HCT116 (cell line): Measurements from ENCODE around the gene SUN3. TPM values are rescaled to one million over a fixed set of nuclear protein-coding genes. Genes with fewer than 3 reads are reported as not detected.
A peak's percentile ranks its signal among the peaks of the same experiment; 100 is the strongest.

Experiments used
- ATAC-seq: fragments of 200-7000 bp; cut with Tn5 transposase; 2 replicates; pipeline ENCODE4 v1.9.1; 2020; ENCODE audit warnings: mild to moderate bottlenecking, moderate library complexity
- BruUV-seq: library from RNA; stranded (reverse); fragments of 400-500 nt; replicated peaks from 2 replicates; lab custom pipeline; 2021; lab: Mats Ljungman, UMichigan
- CTCF ChIA-PET: fragments of 300-600 bp; sonication (Branson Sonifier 250); formaldehyde crosslinking; loops from one replicate; lab custom pipeline; 2021; ENCODE audit warnings: antibody characterized with exemption; lab: Charles Lee
- POLR2A ChIA-PET: fragments of 300-600, 350-600 bp; sonication (Branson Sonifier 250); formaldehyde crosslinking; loops from one replicate; lab custom pipeline; 2021; ENCODE audit warnings: antibody characterized with exemption; lab: Charles Lee
- RAD21 ChIA-PET, 2 experiments: fragments of 300-600 bp; sonication (Branson Sonifier 250); formaldehyde crosslinking; loops; one replicate each; lab custom pipeline; 2023; ENCODE audit warnings: low total read pairs in 2 of 2; ENCODE audit not compliant: uncharacterized antibody in 2 of 2, unreplicated experiment in 2 of 2, low non-redundant PET in 1 of 2; lab: Charles Lee
- DNase-seq: peaks from one replicate; pipeline ENCODE4 v3.0.0-alpha.2; 2010; ENCODE audit warnings: low read depth, low spot score
- H2AFZ ChIP-seq: fragments of 200-600 bp; shearing (Covaris generic), sonication (generic); 2 replicates; pipeline ENCODE4 v1.6.1; 2017; ENCODE audit warnings: low read depth, mixed run types, mixed read lengths, antibody characterized with exemption, low read length; ENCODE audit not compliant: poor library complexity, severe bottlenecking
- H3K27ac ChIP-seq: 2 replicates; pipeline ENCODE4 v1.5.1; 2012; ENCODE audit warnings: low read depth, low read length
- H3K27me3 ChIP-seq: fragments of 200-600 bp; sonication (generic); 2 replicates; pipeline ENCODE4 v1.6.1; 2016; ENCODE audit warnings: mixed run types, low read length, mixed read lengths; ENCODE audit not compliant: insufficient read depth
- H3K36me3 ChIP-seq, 2 experiments: fragments of 200-500 bp in 1 of 2; fragments of 200-600 bp in 1 of 2; sonication (Bioruptor generic) in 1 of 2; sonication (generic) in 1 of 2; 2 replicates each; pipeline versions ENCODE4 v1.5.1 to v1.6.1; 2014 to 2016; ENCODE audit warnings: low read length in 2 of 2, inconsistent platforms in 1 of 2, mixed read lengths in 1 of 2, mixed run types in 1 of 2; ENCODE audit not compliant: insufficient read depth in 2 of 2, control insufficient read depth in 1 of 2
- H3K4me1 ChIP-seq, 2 experiments: fragments of 200-600 bp in 1 of 2; sonication (generic) in 1 of 2; 2 replicates each; pipeline versions ENCODE4 v1.5.1 to v1.6.1; 2012 to 2017; ENCODE audit warnings: low read length in 2 of 2, inconsistent platforms in 1 of 2, mild to moderate bottlenecking in 1 of 2, mixed read lengths in 1 of 2, mixed run types in 1 of 2, moderate library complexity in 1 of 2; ENCODE audit not compliant: insufficient read depth in 2 of 2, control insufficient read depth in 1 of 2
- H3K4me2 ChIP-seq: fragments of 200-600 bp; sonication (generic); 2 replicates; pipeline ENCODE4 v1.6.1; 2017; ENCODE audit warnings: mixed run types, low read length, mixed read lengths
- H3K4me3 ChIP-seq, 2 experiments: fragments of 200-600 bp in 1 of 2; sonication (generic) in 1 of 2; replicated peaks in 1 of 2; 2 replicates each; pipeline ENCODE4 v1.5.1; 2011 to 2016; ENCODE audit warnings: low read length in 2 of 2, control low read depth in 1 of 2, low read depth in 1 of 2, mild to moderate bottlenecking in 1 of 2, mixed read lengths in 1 of 2, mixed run types in 1 of 2
- H3K79me2 ChIP-seq: fragments of 200-600 bp; sonication (generic); 2 replicates; pipeline ENCODE4 v1.6.1; 2017; ENCODE audit warnings: mild to moderate bottlenecking, mixed run types, low read length, moderate library complexity, mixed read lengths; ENCODE audit not compliant: insufficient read depth
- H3K9ac ChIP-seq: fragments of 200-600 bp; sonication (generic); 2 replicates; pipeline ENCODE4 v1.6.1; 2016; ENCODE audit warnings: low read length, mixed read lengths
- H3K9me2 ChIP-seq: fragments of 200-600 bp; sonication (generic), shearing (Covaris generic); 2 replicates; pipeline ENCODE4 v1.6.1; 2017; ENCODE audit warnings: mixed run types, mild to moderate bottlenecking, moderate library complexity; ENCODE audit not compliant: insufficient read depth
- H3K9me3 ChIP-seq, 2 experiments: fragments of 200-500 bp in 1 of 2; fragments of 200-600 bp in 1 of 2; sonication (Bioruptor generic) in 1 of 2; sonication (generic) in 1 of 2; 2 replicates each; pipeline ENCODE4 v1.6.1; 2014 to 2017; ENCODE audit warnings: low read length in 2 of 2, mixed read lengths in 2 of 2, inconsistent platforms in 1 of 2, low read depth in 1 of 2, mild to moderate bottlenecking in 1 of 2, mixed run types in 1 of 2, moderate library complexity in 1 of 2; ENCODE audit not compliant: control insufficient read depth in 1 of 2, insufficient read depth in 1 of 2
- H4K20me1 ChIP-seq: fragments of 200-600 bp; sonication (generic), shearing (Covaris generic); 2 replicates; pipeline ENCODE4 v1.6.1; 2017; ENCODE audit warnings: mixed run types, mild to moderate bottlenecking, moderate library complexity; ENCODE audit not compliant: insufficient read depth
- CEBPB ChIP-seq: IDR thresholded peaks from 2 replicates; pipeline ENCODE4 v1.6.1; 2012; ENCODE audit warnings: low read depth
- EZH2 ChIP-seq: fragments of 200-600 bp; sonication (generic); IDR thresholded peaks from 2 replicates; pipeline ENCODE4 v1.6.1; 2017; ENCODE audit warnings: antibody characterized with exemption, mixed run types
- FOSL1 ChIP-seq: IDR thresholded peaks from 2 replicates; pipeline ENCODE4 v1.6.1; 2012; ENCODE audit warnings: low read depth
- JUND ChIP-seq: IDR thresholded peaks from 2 replicates; pipeline ENCODE4 v1.6.1; 2012
- POLR2A ChIP-seq: IDR thresholded peaks from 2 replicates; pipeline ENCODE4 v1.7.0; 2011; ENCODE audit warnings: borderline replicate concordance; ENCODE audit not compliant: insufficient read depth, insufficient read length; ENCODE audit errors: extremely low read depth
- POLR2AphosphoS5 ChIP-seq: IDR thresholded peaks from 2 replicates; pipeline ENCODE4 v1.6.1; 2011; ENCODE audit warnings: mild to moderate bottlenecking, low read depth, low read length, moderate library complexity
- SIN3A ChIP-seq: IDR thresholded peaks from 2 replicates; pipeline ENCODE4 v1.6.1; 2012; ENCODE audit warnings: low read depth
- SP1 ChIP-seq: IDR thresholded peaks from 2 replicates; pipeline ENCODE4 v1.6.1; 2012; ENCODE audit warnings: low read depth
- SRF ChIP-seq: IDR thresholded peaks from 2 replicates; pipeline ENCODE4 v1.6.1; 2012; ENCODE audit warnings: low read depth
- TCF7L2 ChIP-seq: IDR thresholded peaks from 2 replicates; pipeline ENCODE4 v1.7.0; 2011; ENCODE audit warnings: borderline replicate concordance, inconsistent platforms; ENCODE audit not compliant: insufficient read depth, insufficient read length; ENCODE audit errors: extremely low read depth
- YY1 ChIP-seq: IDR thresholded peaks from 2 replicates; pipeline ENCODE4 v1.6.1; 2011; ENCODE audit warnings: low read length, low read depth, moderate library complexity, mild to moderate bottlenecking; ENCODE audit not compliant: insufficient replicate concordance; ENCODE audit errors: extremely low read depth
- ZNF274 ChIP-seq: fragments of 200-500 bp; sonication (Bioruptor generic); IDR thresholded peaks from 2 replicates; pipeline ENCODE4 v1.6.1; 2014; ENCODE audit warnings: mild to moderate bottlenecking, low read depth, low read length, inconsistent platforms
- intact Hi-C: fragments of 100-400 bp; cut with micrococcal nuclease; formaldehyde crosslinking; loops from 2 replicates; pipeline ENCODE4 v1.10.0; 2022
- total RNA-seq: library from RNA; stranded (reverse); gene quantifications from one replicate; pipeline ENCODE4 v1.2.1, GENCODE V29; 2021; ENCODE audit not compliant: unreplicated experiment
- TF ChIP-seq, protein P1 (sequence below): IDR thresholded peaks from 2 replicates; pipeline ENCODE4 v1.6.1; 2012
- TF ChIP-seq, protein P2 (sequence below), 3 experiments: fragments of 200-600 bp in 1 of 3; sonication (generic) in 1 of 3; IDR thresholded peaks in 2 of 3; conservative IDR thresholded peaks in 1 of 3; 2 replicates each; pipeline ENCODE4 v1.5.1; 2012 to 2017; ENCODE audit warnings: low read depth in 2 of 3, low read length in 2 of 3, antibody characterized with exemption in 1 of 3, borderline replicate concordance in 1 of 3, control low read depth in 1 of 3, mild to moderate bottlenecking in 1 of 3, mixed read lengths in 1 of 3, mixed run types in 1 of 3, moderate library complexity in 1 of 3; ENCODE audit not compliant: insufficient read depth in 1 of 3
- TF ChIP-seq, protein P3 (sequence below): IDR thresholded peaks from 2 replicates; pipeline ENCODE4 v1.6.1; 2012
- TF ChIP-seq, protein P4 (sequence below): IDR thresholded peaks from 2 replicates; pipeline ENCODE4 v1.6.1; 2012; ENCODE audit warnings: low read depth

Gene SUN3
- total RNA-seq, 1 experiment from 2014 or later = 4.5 TPM

DNA sequence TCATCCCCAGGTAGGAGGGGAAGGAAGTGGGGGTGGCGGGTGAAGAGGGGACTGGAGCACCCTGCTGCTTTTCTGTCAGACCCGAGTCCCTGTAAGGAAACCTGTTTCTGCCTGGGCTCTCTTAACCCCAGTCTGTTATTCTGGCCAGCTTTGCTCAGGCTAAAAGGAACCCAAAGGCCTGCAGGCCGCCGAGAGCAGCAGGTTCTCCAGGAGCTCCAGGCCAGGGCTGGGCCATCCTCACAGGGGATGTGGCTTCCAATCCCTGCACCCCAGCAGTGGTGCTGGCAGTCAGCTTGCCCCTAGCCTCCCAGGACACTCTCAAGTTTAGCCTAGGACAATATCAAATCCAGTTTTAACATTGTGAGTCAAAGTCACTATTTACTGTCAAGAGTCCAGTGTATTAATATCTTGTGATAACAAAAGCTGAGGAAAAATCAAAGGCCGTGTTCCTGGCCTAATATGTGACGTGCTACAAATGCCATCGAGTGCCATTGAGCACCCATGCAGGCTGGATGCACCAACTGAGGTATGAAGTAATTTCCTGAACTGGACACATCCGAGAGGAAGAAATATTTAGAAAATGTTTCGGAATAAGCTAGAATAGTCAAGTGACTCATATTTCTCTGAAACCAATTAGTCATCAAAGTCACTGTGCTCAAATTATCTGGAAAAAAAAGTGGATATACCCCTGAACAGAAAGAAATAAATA is 87.6 kb downstream of the SUN3 start:
- CTCF ChIA-PET = no interaction called here
- BruUV-seq = no TSS peak
- Histone ChIP-seq H3K27ac (no peak overlapping the region), H3K9me3 (no peaks in the 10 kb centered on the region), H2AFZ (no peak overlapping the region), H3K9me2 (no peaks in the 10 kb centered on the region), H3K36me3 (no peaks in the 10 kb centered on the region), H3K4me2 (peak overlapping the region; percentile 5; the same call in 1 of the 2 replicates), H3K27me3 (no peaks in the 10 kb centered on the region)
- ATAC-seq = no peak
- RAD21 ChIA-PET = no interaction called here
- TF ChIP-seq, protein P1, sequence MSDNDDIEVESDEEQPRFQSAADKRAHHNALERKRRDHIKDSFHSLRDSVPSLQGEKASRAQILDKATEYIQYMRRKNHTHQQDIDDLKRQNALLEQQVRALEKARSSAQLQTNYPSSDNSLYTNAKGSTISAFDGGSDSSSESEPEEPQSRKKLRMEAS = no peak
- TF ChIP-seq YY1 (no peak), SRF (no peak), FOSL1 (no peak), POLR2A (no peak), SIN3A (no peak), EZH2 (no peak), CEBPB (no peak), TCF7L2 (no peak), ZNF274 (no peak), POLR2AphosphoS5 (no peak), JUND (no peak), SP1 (no peak)
- TF ChIP-seq, protein P2, sequence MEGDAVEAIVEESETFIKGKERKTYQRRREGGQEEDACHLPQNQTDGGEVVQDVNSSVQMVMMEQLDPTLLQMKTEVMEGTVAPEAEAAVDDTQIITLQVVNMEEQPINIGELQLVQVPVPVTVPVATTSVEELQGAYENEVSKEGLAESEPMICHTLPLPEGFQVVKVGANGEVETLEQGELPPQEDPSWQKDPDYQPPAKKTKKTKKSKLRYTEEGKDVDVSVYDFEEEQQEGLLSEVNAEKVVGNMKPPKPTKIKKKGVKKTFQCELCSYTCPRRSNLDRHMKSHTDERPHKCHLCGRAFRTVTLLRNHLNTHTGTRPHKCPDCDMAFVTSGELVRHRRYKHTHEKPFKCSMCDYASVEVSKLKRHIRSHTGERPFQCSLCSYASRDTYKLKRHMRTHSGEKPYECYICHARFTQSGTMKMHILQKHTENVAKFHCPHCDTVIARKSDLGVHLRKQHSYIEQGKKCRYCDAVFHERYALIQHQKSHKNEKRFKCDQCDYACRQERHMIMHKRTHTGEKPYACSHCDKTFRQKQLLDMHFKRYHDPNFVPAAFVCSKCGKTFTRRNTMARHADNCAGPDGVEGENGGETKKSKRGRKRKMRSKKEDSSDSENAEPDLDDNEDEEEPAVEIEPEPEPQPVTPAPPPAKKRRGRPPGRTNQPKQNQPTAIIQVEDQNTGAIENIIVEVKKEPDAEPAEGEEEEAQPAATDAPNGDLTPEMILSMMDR (IDR thresholded peaks at IDR 0.05 in 2 of 3, conservative IDR thresholded peaks at IDR 0.05 in 1 of 3; ENCODE audit: borderline replicate concordance in 1 of 3, insufficient read depth in 1 of 3, low read depth in 2 of 3, low read length in 2 of 3) = no peak
- TF ChIP-seq, protein P3, sequence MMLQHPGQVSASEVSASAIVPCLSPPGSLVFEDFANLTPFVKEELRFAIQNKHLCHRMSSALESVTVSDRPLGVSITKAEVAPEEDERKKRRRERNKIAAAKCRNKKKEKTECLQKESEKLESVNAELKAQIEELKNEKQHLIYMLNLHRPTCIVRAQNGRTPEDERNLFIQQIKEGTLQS = no peak
- TF ChIP-seq, protein P4, sequence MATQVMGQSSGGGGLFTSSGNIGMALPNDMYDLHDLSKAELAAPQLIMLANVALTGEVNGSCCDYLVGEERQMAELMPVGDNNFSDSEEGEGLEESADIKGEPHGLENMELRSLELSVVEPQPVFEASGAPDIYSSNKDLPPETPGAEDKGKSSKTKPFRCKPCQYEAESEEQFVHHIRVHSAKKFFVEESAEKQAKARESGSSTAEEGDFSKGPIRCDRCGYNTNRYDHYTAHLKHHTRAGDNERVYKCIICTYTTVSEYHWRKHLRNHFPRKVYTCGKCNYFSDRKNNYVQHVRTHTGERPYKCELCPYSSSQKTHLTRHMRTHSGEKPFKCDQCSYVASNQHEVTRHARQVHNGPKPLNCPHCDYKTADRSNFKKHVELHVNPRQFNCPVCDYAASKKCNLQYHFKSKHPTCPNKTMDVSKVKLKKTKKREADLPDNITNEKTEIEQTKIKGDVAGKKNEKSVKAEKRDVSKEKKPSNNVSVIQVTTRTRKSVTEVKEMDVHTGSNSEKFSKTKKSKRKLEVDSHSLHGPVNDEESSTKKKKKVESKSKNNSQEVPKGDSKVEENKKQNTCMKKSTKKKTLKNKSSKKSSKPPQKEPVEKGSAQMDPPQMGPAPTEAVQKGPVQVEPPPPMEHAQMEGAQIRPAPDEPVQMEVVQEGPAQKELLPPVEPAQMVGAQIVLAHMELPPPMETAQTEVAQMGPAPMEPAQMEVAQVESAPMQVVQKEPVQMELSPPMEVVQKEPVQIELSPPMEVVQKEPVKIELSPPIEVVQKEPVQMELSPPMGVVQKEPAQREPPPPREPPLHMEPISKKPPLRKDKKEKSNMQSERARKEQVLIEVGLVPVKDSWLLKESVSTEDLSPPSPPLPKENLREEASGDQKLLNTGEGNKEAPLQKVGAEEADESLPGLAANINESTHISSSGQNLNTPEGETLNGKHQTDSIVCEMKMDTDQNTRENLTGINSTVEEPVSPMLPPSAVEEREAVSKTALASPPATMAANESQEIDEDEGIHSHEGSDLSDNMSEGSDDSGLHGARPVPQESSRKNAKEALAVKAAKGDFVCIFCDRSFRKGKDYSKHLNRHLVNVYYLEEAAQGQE = no peak
- TF ChIP-seq, all 23 proteins: peak for 0
- no peak overlapping the region for H3K9ac ChIP-seq
- H3K79me2 ChIP-seq = no peaks in the 10 kb centered on the region
- H3K4me3 ChIP-seq = no peak overlapping the region
- H4K20me1 ChIP-seq = no peaks in the 10 kb centered on the region
- POLR2A ChIA-PET = no interaction called here
- intact Hi-C loops = loop anchor here (10.0 kb wide), 1 partner anchor 1914 kb away; no protein-coding TSS in a partner anchor
- no peak for DNase-seq
- peaks cover 0 to 9% of the 10 kb centered on the region in 2 experiments; a peak in 2 of 4 replicates for H3K4me1 ChIP-seq
